Coronary artery (tissue), 2 donors: ENCODE data around the gene KCNJ6.

ENCODE experiments used
- DNase-seq: peaks from one replicate; pipeline ENCODE4 v3.0.0-alpha.2; 2017; ENCODE audit warnings: low spot score
- H3K27ac ChIP-seq, 2 donors: fragments of 200-600 bp; sonication (generic); one replicate each; pipeline ENCODE4 v1.5.1; 2016 to 2019
- H3K4me3 ChIP-seq: fragments of 200-600 bp; sonication (generic); 2 replicates; pipeline ENCODE4 v1.5.1; 2016; ENCODE audit warnings: mild to moderate bottlenecking, moderate library complexity
- CTCF ChIP-seq: fragments of 200-600 bp; sonication (generic); IDR thresholded peaks from one replicate; pipeline ENCODE4 v1.5.1; 2019; ENCODE audit warnings: antibody characterized with exemption

KCNJ6 gene

GRCh38 chr21:37905291-37905690, 11.0 kb downstream of the KCNJ6 start:
- no peak overlapping the region for H3K4me3 ChIP-seq
- H3K27ac ChIP-seq: no peak overlapping the region
- no peak for DNase-seq
- no peak for TF ChIP-seq CTCF

- no peak for TF ChIP-seq CTCF
- H3K27ac ChIP-seq: no peak overlapping the region
- no peak overlapping the region for H3K4me3 ChIP-seq
- no peak for DNase-seq
Observed at GRCh38 chr21:37904856-37905255, 11.4 kb downstream of the KCNJ6 start.

GRCh38 chr21:37903396-37903795, 12.9 kb downstream of the KCNJ6 start:
- Histone ChIP-seq H3K27ac (no peak overlapping the region), H3K4me3 (no peak overlapping the region)
- TF ChIP-seq CTCF: no peak
- DNase-seq: no peak

- TF ChIP-seq CTCF: no peak
- no peak for DNase-seq
- Histone ChIP-seq H3K27ac (no peak overlapping the region), H3K4me3 (no peak overlapping the region)
Observed at GRCh38 chr21:37899146-37899545, 17.1 kb downstream of the KCNJ6 start.

- no peak for DNase-seq
- Histone ChIP-seq H3K27ac (no peak overlapping the region), H3K4me3 (no peak overlapping the region)
- no peak for TF ChIP-seq CTCF
Observed at GRCh38 chr21:37896788-37897187, 19.5 kb downstream of the KCNJ6 start.

- no peak for DNase-seq
- Histone ChIP-seq H3K4me3 (no peak overlapping the region), H3K27ac (no peak overlapping the region)
- TF ChIP-seq CTCF: no peak
Observed at GRCh38 chr21:37891972-37892371, 24.3 kb downstream of the KCNJ6 start.

GRCh38 chr21:37888659-37889058, 27.6 kb downstream of the KCNJ6 start:
- Histone ChIP-seq H3K27ac (no peak overlapping the region), H3K4me3 (no peak overlapping the region)
- TF ChIP-seq CTCF: no peak
- DNase-seq: no peak
